ENCODE data around the gene CENPQ. TPM values are rescaled to one million over a fixed set of nuclear protein-coding genes. Genes with fewer than 3 reads are reported as not detected.

Gene CENPQ
- total RNA-seq, 1 donor from 2014 or later = 6.0 TPM

- Histone ChIP-seq H3K4me3 (no peak overlapping the region), H3K27ac (replicated peaks) (no peak overlapping the region), H3K27me3 (ENCODE audit: low read depth) (peaks cover 7% of the 10 kb centered on the region), H3K9me3 (replicated peaks) (peaks cover 5% of the 10 kb centered on the region), H3K36me3 (no peaks in the 10 kb centered on the region), H3K4me1 (no peaks in the 10 kb centered on the region)
- intact Hi-C loops (cut with micrococcal nuclease) = no loop called here
- DNase-seq = no peak
- TF ChIP-seq, protein P1, sequence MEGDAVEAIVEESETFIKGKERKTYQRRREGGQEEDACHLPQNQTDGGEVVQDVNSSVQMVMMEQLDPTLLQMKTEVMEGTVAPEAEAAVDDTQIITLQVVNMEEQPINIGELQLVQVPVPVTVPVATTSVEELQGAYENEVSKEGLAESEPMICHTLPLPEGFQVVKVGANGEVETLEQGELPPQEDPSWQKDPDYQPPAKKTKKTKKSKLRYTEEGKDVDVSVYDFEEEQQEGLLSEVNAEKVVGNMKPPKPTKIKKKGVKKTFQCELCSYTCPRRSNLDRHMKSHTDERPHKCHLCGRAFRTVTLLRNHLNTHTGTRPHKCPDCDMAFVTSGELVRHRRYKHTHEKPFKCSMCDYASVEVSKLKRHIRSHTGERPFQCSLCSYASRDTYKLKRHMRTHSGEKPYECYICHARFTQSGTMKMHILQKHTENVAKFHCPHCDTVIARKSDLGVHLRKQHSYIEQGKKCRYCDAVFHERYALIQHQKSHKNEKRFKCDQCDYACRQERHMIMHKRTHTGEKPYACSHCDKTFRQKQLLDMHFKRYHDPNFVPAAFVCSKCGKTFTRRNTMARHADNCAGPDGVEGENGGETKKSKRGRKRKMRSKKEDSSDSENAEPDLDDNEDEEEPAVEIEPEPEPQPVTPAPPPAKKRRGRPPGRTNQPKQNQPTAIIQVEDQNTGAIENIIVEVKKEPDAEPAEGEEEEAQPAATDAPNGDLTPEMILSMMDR (IDR thresholded peaks at IDR 0.05; ENCODE audit: borderline replicate concordance) = no peak
Observed at GRCh38 chr6:49506569-49507111, 43.5 kb downstream of the CENPQ start.

- Histone ChIP-seq H3K27me3 (ENCODE audit: low read depth) (peaks cover 19% of the 10 kb centered on the region), H3K9me3 (replicated peaks) (peaks cover 5% of the 10 kb centered on the region), H3K36me3 (no peaks in the 10 kb centered on the region), H3K27ac (replicated peaks) (no peak overlapping the region), H3K4me3 (no peak overlapping the region), H3K4me1 (no peaks in the 10 kb centered on the region)
- no peak for DNase-seq
- intact Hi-C loops (cut with micrococcal nuclease) = no loop called here
- TF ChIP-seq, protein P1 (IDR thresholded peaks at IDR 0.05; ENCODE audit: borderline replicate concordance) = no peak
Observed at GRCh38 chr6:49509342-49509741, 46.2 kb downstream of the CENPQ start.

GRCh38 chr6:49513153-49513989 is 50.2 kb downstream of the CENPQ start:
- intact Hi-C loops (cut with micrococcal nuclease) = no loop called here
- Histone ChIP-seq H3K36me3 (no peaks in the 10 kb centered on the region), H3K27ac (replicated peaks) (no peak overlapping the region), H3K4me1 (no peaks in the 10 kb centered on the region), H3K4me3 (no peak overlapping the region), H3K9me3 (replicated peaks) (peaks cover under 1% of the 10 kb centered on the region), H3K27me3 (ENCODE audit: low read depth) (peaks cover 20% of the 10 kb centered on the region)
- no peak for DNase-seq
- TF ChIP-seq, protein P1 (IDR thresholded peaks at IDR 0.05; ENCODE audit: borderline replicate concordance) = no peak

GRCh38 chr6:49514571-49515484 is 51.7 kb downstream of the CENPQ start:
- Histone ChIP-seq H3K27me3 (ENCODE audit: low read depth) (peaks cover 24% of the 10 kb centered on the region), H3K36me3 (no peaks in the 10 kb centered on the region), H3K9me3 (replicated peaks) (no peaks in the 10 kb centered on the region), H3K4me3 (no peak overlapping the region), H3K27ac (replicated peaks) (no peak overlapping the region), H3K4me1 (no peaks in the 10 kb centered on the region)
- TF ChIP-seq, protein P1 (IDR thresholded peaks at IDR 0.05; ENCODE audit: borderline replicate concordance) = no peak
- intact Hi-C loops (cut with micrococcal nuclease) = no loop called here
- DNase-seq = no peak

- Histone ChIP-seq H3K4me3 (no peak overlapping the region), H3K27me3 (ENCODE audit: low read depth) (peaks cover 24% of the 10 kb centered on the region), H3K4me1 (no peaks in the 10 kb centered on the region), H3K27ac (replicated peaks) (no peak overlapping the region), H3K36me3 (no peaks in the 10 kb centered on the region), H3K9me3 (replicated peaks) (no peaks in the 10 kb centered on the region)
- TF ChIP-seq, protein P1 (IDR thresholded peaks at IDR 0.05; ENCODE audit: borderline replicate concordance) = no peak
- intact Hi-C loops (cut with micrococcal nuclease) = no loop called here
- DNase-seq = no peak
Observed at GRCh38 chr6:49515485-49516146, 52.4 kb downstream of the CENPQ start.

All from left ventricle myocardium inferior (tissue), 1 donor.